ENCODE results near the gene PLA2G4A.

Gene PLA2G4A

DNA sequence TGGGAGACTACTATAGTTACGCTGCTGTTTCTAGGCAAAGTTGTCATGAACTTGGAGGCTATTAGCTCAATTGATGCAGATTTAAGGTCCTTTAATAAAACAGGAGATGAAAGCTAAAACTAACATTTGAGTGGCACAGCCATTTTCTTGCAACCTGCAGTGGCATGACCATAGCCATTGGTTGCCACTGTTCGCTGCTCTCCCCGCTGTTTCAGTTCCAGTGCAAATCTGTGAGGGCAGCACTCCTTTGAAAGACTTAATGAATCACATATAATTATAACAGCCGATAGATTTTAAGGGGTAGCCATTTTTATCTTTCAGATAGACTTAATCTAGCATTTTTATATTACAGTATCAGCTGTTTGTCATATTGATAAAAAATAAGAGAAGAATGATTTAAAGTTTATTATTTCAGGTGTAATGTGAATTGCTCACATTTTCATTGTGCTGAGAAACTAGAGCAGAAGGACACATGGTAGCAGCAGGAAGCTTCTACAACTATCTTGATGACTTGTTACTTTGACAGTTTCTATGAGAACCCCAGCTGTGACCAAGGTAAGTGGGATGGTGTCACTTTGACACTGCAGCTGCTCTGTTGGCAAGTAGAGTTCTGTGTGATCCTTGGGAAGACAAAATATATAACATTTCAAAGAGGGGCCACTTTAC, 203.7 kb downstream of the PLA2G4A start:
- no peak for DNase-seq (ENCODE audit: low spot score)

DNA sequence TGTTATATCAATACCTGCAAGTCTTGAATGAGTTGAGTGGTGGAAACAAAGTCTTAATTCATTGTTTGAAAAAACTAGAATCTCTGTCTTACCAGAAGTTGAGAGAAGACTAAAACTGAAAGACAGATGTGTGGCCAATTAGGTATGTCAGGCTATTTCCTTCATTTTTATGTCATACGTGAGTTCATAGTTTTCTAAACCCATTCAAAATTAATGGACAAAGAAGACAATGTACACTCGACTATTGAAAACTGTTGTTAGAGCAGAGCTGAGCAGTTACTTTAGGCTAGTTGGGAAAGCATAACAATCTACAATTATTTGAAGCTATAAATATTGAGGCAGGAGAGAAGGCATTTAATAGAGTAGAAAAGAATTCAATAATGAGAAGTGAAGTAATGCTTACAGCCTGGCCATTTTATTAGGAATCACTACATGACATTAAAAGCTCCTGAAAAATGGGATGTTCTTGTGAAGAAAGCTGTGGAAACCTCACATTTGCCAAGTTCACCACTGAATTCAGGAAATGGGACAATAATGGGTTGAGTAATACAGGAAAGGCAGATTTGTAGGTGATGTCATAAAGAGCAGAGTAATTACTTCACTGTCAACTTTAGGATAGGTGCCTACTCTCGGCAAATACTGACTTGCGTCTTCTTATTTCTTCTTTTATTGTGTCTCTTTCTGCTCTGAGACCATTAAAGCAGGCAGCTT, 204.4 kb downstream of the PLA2G4A start:
- no peak for DNase-seq (ENCODE audit: low spot score)

DNA sequence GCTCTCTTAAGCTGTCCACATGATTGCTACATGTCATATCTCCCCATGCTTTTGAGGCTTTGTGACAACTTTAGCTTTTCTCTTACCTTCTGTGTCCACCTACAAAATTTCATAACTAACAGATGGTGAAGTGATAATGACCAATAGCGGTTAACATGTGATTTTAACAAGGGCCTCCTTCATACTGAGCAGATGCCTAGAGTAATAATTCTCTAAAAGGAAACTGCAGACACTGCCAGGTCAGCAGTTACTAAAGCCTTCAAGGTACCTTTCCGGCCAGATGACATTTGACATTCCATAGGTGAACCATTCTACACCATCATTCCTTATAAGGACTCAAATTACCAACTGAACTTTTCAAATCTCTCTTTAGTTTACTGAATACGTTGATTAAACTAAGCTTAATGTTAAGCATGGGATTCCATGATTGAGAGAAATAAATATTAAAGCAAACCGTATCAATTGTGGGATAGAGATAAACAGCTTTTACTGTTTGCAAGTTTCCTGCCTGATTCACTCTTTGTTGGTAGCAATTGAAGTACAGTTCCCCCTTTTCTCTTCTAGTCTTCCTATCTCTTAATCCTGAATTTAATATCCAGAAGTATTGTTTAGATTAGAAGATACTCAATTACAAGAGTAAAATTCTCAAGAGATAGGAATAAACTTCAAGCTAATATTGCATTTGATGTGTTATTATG, 205.1 kb downstream of the PLA2G4A start:
- DNase-seq (ENCODE audit: low spot score) = no peak

DNA sequence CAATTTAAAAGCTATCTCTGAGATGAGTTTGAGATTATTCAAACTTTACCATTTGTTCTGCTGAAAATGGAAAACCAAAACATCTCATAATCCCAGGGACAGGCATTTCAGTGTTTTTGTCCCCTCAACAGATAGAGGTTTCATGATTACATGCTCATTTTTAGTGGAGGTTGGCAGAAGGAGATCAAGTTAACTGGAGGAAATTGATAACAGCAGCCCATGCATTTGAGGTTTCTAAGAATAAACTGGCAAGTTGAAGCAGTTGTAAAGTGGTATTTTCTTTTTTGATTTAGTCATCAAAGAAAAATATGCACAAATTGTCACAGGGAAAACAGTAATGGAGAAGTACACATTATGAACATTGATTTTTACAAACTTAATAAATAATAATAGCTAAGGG, 205.8 kb downstream of the PLA2G4A start:
- no peak for DNase-seq (ENCODE audit: low spot score)

DNA sequence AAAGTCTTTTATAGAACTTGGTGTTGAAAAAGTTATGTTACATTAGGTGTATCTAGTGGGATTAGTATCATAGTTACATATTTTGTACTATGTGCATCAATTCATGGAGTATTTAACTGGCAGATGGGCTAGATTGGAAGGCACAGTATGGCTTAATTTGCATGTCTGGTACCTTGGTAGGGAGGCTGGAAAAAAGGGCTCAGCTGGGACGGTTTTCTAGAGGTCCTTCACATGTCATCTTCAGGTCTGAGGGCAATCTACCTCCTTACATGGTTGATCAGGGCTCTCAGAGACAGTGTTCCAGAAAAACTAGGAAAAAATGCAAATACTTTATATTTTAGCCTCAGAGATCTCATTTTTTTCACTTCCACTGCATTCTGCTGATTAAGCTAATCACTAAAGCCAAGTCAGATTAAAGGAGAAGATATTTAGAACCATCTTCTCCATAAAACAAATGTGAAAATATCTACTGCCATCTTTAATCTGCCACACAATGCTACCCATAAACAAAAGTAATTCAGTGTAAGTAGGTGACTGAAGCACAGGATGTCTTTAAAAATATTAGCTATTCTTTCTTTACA, 209.3 kb downstream of the PLA2G4A start:
- DNase-seq (ENCODE audit: low spot score) = no peak

All from AG20443 (cell line).